Large intestine (tissue), 3 donors: ENCODE measurements around the gene SDK2. TPM values are rescaled to one million over a fixed set of nuclear protein-coding genes. Genes with fewer than 3 reads are reported as not detected.

Experiments
- DNase-seq, 2 donors: peaks; one replicate each; pipeline versions ENCODE4 v3.0.0 to v3.0.0-alpha.2; 2013
- H3K27ac ChIP-seq: one replicate; pipeline ENCODE4 v1.5.1; 2013; ENCODE audit warnings: low read length
- H3K27me3 ChIP-seq: 2 replicates; pipeline ENCODE4 v1.6.1; 2013; ENCODE audit warnings: low read length; ENCODE audit not compliant: control insufficient read depth, insufficient read depth
- H3K36me3 ChIP-seq: 2 replicates; pipeline ENCODE4 v1.6.1; 2013; ENCODE audit warnings: low read length; ENCODE audit not compliant: control insufficient read depth, insufficient read depth
- H3K4me1 ChIP-seq: one replicate; pipeline ENCODE4 v1.6.1; 2013; ENCODE audit warnings: low read length; ENCODE audit not compliant: control insufficient read depth, insufficient read depth
- H3K4me3 ChIP-seq: one replicate; pipeline ENCODE4 v1.5.1; 2013; ENCODE audit warnings: low read length
- H3K9me3 ChIP-seq: one replicate; pipeline ENCODE4 v1.6.1; 2013; ENCODE audit warnings: mild to moderate bottlenecking, low read depth, low read length, moderate library complexity; ENCODE audit not compliant: control insufficient read depth
- WGBS: methylation state at CpG from one replicate; pipeline ENCODE4 v1.1.5; 2013; ENCODE audit warnings: low lambda C conversion rate; ENCODE audit not compliant: insufficient coverage; 5-methylcytosine and 5-hydroxymethylcytosine counted together
- polyA plus RNA-seq: library from polyadenylated mRNA; unstranded; fragments of 120-200 nt; gene quantifications from one replicate; pipeline ENCODE4 v1.2.1, GENCODE V29; 2013

The SDK2 gene
- polyA plus RNA-seq, 1 donor: 0.94 TPM

GRCh38 chr17:73622381-73622780 lies 21.9 kb downstream of the SDK2 start:
- Histone ChIP-seq H3K36me3 (no peaks in the 10 kb centered on the region), H3K4me1 (no peaks in the 10 kb centered on the region), H3K4me3 (no peak overlapping the region), H3K27ac (no peak overlapping the region), H3K9me3 (no peaks in the 10 kb centered on the region), H3K27me3 (no peaks in the 10 kb centered on the region)
- no peak for DNase-seq
- no CpG with 5 or more reads among the region's 3 CpGs for WGBS

GRCh38 chr17:73621685-73622084 lies 22.6 kb downstream of the SDK2 start:
- WGBS: no CpG with 5 or more reads among the region's 2 CpGs
- no peak overlapping the region for H3K27ac ChIP-seq
- H3K36me3 ChIP-seq: no peaks in the 10 kb centered on the region
- H3K4me1 ChIP-seq: no peaks in the 10 kb centered on the region
- no peak overlapping the region for H3K4me3 ChIP-seq
- no peaks in the 10 kb centered on the region for H3K27me3 ChIP-seq
- no peaks in the 10 kb centered on the region for H3K9me3 ChIP-seq
- DNase-seq: no peak

GRCh38 chr17:73620414-73620813 lies 23.8 kb downstream of the SDK2 start:
- H3K4me1 ChIP-seq: no peaks in the 10 kb centered on the region
- no peak overlapping the region for H3K27ac ChIP-seq
- no peak overlapping the region for H3K4me3 ChIP-seq
- WGBS: no CpG with 5 or more reads among the region's 3 CpGs
- no peaks in the 10 kb centered on the region for H3K9me3 ChIP-seq
- H3K27me3 ChIP-seq: no peaks in the 10 kb centered on the region
- no peaks in the 10 kb centered on the region for H3K36me3 ChIP-seq
- DNase-seq: no peak

- H3K27me3 ChIP-seq: no peaks in the 10 kb centered on the region
- no peak for DNase-seq
- H3K36me3 ChIP-seq: no peaks in the 10 kb centered on the region
- no peak overlapping the region for H3K27ac ChIP-seq
- H3K4me3 ChIP-seq: no peak overlapping the region
- no CpG with 5 or more reads among the region's 5 CpGs for WGBS
- no peaks in the 10 kb centered on the region for H3K9me3 ChIP-seq
- H3K4me1 ChIP-seq: no peaks in the 10 kb centered on the region
Observed at GRCh38 chr17:73617501-73617900, 26.7 kb downstream of the SDK2 start.

GRCh38 chr17:73616873-73617404 lies 27.3 kb downstream of the SDK2 start:
- Histone ChIP-seq H3K9me3 (no peaks in the 10 kb centered on the region), H3K4me3 (no peak overlapping the region), H3K27me3 (no peaks in the 10 kb centered on the region), H3K4me1 (no peaks in the 10 kb centered on the region), H3K36me3 (no peaks in the 10 kb centered on the region), H3K27ac (no peak overlapping the region)
- no CpG with 5 or more reads among the region's 8 CpGs for WGBS
- no peak for DNase-seq

GRCh38 chr17:73616120-73616872 lies 27.9 kb downstream of the SDK2 start:
- H3K27ac ChIP-seq: no peak overlapping the region
- H3K4me1 ChIP-seq: no peaks in the 10 kb centered on the region
- no CpG with 5 or more reads among the region's 15 CpGs for WGBS
- no peaks in the 10 kb centered on the region for H3K36me3 ChIP-seq
- H3K4me3 ChIP-seq: no peak overlapping the region
- DNase-seq: peak in 1 of 2 donors; percentile 8
- no peaks in the 10 kb centered on the region for H3K27me3 ChIP-seq
- no peaks in the 10 kb centered on the region for H3K9me3 ChIP-seq

- no peaks in the 10 kb centered on the region for H3K36me3 ChIP-seq
- H3K27ac ChIP-seq: no peak overlapping the region
- 73% methylated on average over 5 of the region's 9 CpGs for WGBS
- H3K27me3 ChIP-seq: peaks cover 7% of the 10 kb centered on the region
- no peaks in the 10 kb centered on the region for H3K9me3 ChIP-seq
- no peaks in the 10 kb centered on the region for H3K4me1 ChIP-seq
- no peak for DNase-seq
- no peak overlapping the region for H3K4me3 ChIP-seq
Observed at GRCh38 chr17:73614256-73614655, 30.0 kb downstream of the SDK2 start.

- H3K4me1 ChIP-seq: no peaks in the 10 kb centered on the region
- H3K4me3 ChIP-seq: no peak overlapping the region
- H3K36me3 ChIP-seq: no peaks in the 10 kb centered on the region
- DNase-seq: no peak
- H3K27ac ChIP-seq: no peak overlapping the region
- peaks cover 7% of the 10 kb centered on the region for H3K27me3 ChIP-seq
- WGBS: no CpG with 5 or more reads among the region's 23 CpGs
- H3K9me3 ChIP-seq: no peaks in the 10 kb centered on the region
Observed at GRCh38 chr17:73613271-73614233, 30.7 kb downstream of the SDK2 start.

- WGBS: no CpG with 5 or more reads among the region's 14 CpGs
- no peak for DNase-seq
- H3K4me1 ChIP-seq: no peaks in the 10 kb centered on the region
Observed at GRCh38 chr17:73612031-73612472, 32.2 kb downstream of the SDK2 start.

GRCh38 chr17:73611630-73612029 lies 32.6 kb downstream of the SDK2 start:
- Histone ChIP-seq H3K4me1 (no peaks in the 10 kb centered on the region), H3K36me3 (no peaks in the 10 kb centered on the region), H3K9me3 (no peaks in the 10 kb centered on the region), H3K4me3 (no peak overlapping the region), H3K27ac (no peak overlapping the region), H3K27me3 (peaks cover 7% of the 10 kb centered on the region)
- no peak for DNase-seq
- WGBS: no CpG with 5 or more reads among the region's 7 CpGs

More at GRCh38 chr17:73612031-73612472, 32.2 kb downstream of the SDK2 start:
- Histone ChIP-seq H3K27ac (no peak overlapping the region), H3K4me3 (no peak overlapping the region), H3K9me3 (no peaks in the 10 kb centered on the region), H3K27me3 (peaks cover 7% of the 10 kb centered on the region), H3K36me3 (no peaks in the 10 kb centered on the region)
